Stimulated activated CD4-positive, alpha-beta T cell treated with anti-CD3 and anti-CD28 coated beads, Interleukin-2, amount 100 ng/mL, for 48 hours (primary cell): ENCODE results near the gene SBDS.
A peak's percentile ranks its signal among the peaks of the same experiment; 100 is the strongest.
"Not testable (repeated sequence)": the region's sequence is repeated elsewhere in the genome, so short reads cannot be mapped to it uniquely, and the experiment has no call there.

Experiments used
- DNase-seq, 2 donors: peaks; one replicate each; pipeline ENCODE4 v3.0.0-alpha.2; 2020

Gene SBDS

DNA sequence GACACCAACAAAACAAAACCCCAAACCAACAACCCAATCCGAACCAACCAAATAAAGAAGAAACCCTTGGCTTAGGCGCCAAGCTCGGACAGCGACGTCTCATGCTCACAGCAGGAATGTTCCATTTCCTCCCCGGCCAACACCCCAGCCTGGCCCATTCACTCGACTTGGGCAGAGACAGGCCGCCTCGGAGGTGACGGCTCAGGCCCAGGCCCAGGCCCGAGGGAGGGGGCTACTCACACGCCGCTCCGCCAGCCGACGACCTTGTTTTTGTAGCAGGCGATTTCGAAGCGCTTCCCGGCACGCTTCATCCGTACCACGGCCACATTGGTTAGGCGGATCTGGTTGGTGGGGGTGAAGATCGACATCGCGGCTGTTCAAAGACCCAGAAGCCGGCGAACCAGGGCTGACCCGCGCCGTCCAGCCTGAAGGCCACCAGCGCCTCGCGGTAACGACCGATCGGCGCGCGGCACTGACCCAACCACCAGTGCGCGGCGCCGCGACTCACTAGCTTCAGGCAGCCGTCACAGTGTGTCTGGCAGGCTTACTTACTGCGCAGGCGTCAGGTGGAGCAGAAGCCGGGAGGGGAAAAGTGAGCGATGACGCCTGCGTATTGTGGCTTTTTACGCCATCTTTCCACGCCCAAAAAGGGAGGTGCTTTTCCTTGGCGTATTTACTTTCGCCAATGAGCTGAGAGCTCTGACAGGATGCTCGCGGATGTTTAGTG is at the start of gene SBDS:
Gene SBDS, minus strand, starts transcription at position 537 of the 727 bp plus-strand sequence. Its CDS starts 169 bp downstream, at position 368.
- peak; percentile 81 to 89 for DNase-seq

GRCh38 chr7:67043559-67043930 is 48.2 kb upstream of the SBDS start:
- DNase-seq = not testable (repeated sequence)

- not testable (repeated sequence) for DNase-seq
Measured at GRCh38 chr7:67042781-67043558, 47.6 kb upstream of the SBDS start.

DNA sequence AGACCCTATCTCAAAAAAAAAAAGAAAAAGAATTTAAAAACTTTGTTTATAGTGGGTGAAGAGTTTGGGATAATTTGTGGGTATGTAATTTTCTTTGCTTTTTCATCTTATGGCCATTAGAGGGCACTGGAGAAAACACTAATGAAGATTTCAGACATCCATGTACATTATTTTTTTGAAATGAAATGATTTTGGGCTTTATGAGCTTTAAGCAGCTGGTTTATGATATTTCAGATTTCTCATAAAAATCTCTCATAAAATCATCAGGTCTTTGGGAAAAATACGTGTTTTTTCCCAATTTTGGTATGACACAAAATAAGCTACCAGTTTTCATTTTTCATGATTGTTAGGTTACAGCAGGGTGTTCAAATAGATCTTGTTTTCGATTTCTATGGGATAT is 45.4 kb upstream of the SBDS start:
- not testable (repeated sequence) for DNase-seq

GRCh38 chr7:67036432-67037395 is 41.3 kb upstream of the SBDS start:
- not testable (repeated sequence) for DNase-seq

GRCh38 chr7:67033251-67033650 is 37.9 kb upstream of the SBDS start:
- no peak for DNase-seq

DNA sequence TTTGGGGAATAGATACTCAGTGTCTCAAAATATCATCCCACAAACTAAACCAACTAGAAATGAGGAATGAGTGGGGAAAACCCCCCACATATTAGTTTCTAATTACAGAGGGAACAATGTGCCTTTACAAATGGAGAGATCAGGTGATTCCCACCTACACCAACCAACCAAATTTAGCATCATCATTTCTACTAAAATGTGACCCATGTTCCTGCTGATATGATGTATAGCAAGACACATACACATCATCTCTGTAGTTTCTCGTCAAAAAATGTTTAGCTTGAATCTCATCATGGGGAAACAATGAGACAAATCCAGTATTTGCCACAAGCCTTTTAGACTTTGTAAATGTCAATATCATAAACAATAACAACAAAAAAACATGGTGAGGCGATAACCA is 36.3 kb upstream of the SBDS start:
- not testable (repeated sequence) for DNase-seq

DNA sequence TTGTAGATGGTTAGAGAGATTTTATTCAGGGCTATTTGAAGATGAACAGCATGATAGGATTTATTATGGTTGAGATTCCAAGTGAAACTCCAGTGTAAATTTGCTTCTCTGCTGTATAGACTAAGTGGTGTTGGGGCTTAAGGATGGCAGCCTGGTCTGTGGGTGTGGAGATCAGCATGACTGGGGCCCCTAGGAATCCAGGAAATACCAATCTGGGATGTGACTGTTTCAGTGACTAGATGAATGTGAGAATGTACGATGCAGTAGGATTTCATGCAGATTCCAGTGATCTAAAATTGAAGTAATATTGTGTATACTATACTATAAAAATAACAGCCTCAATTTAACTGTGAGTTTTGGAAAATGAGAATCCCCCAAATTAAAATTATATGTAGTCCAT is 30.1 kb upstream of the SBDS start:
- not testable (repeated sequence) for DNase-seq

GRCh38 chr7:67022511-67022910 is 27.1 kb upstream of the SBDS start:
- DNase-seq = no peak

- DNase-seq = no peak
Measured at GRCh38 chr7:67021260-67021659, 25.9 kb upstream of the SBDS start.

- DNase-seq = no peak
Measured at GRCh38 chr7:67019562-67020390, 24.4 kb upstream of the SBDS start.

- DNase-seq = no peak
Measured at GRCh38 chr7:67018940-67019339, 23.6 kb upstream of the SBDS start.

DNA sequence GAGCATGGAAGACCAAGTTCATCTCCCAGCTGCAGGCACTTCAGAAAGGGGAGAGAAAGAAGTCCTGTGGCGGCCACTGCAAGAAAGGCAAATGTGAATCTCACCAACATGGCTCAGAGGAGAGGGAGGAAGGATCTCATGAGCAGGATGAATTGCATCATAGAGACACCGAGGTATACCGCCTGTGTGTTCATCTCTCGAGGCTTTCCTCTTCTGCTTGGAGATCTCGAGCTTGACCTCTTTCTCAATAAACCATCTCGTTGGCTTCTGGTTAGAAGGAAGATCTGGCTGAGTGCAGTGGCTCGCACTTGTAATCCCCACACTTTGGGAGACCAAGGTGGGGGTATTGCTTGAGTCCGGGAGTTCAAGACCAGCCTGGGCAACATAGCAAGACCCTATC is 22.6 kb upstream of the SBDS start:
- DNase-seq = not testable (repeated sequence)

DNA sequence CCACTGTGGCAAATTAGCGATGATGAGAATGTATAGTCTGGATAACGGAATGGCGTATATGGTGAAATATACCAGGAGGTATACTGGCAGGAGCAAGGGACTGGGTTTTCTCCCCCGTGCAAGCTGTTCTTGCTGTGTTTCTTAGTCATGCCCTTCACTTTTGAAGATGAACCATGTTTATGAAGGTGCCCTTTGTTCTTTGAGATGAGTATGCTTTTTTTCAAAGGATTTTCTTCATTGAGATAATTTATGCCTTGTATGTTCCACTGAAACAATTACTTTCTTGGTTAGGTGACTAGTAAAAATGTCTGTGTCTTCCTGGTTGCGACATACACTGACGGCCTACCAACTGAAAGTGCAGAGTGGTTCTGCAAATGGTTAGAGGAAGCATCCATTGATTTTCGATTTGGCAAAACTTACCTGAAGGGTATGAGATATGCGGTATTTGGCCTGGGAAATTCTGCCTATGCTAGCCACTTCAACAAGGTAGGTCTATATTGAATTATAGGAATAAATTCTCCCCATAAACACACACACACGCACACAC is 18.8 kb upstream of the SBDS start:
- DNase-seq = not testable (repeated sequence)

DNA sequence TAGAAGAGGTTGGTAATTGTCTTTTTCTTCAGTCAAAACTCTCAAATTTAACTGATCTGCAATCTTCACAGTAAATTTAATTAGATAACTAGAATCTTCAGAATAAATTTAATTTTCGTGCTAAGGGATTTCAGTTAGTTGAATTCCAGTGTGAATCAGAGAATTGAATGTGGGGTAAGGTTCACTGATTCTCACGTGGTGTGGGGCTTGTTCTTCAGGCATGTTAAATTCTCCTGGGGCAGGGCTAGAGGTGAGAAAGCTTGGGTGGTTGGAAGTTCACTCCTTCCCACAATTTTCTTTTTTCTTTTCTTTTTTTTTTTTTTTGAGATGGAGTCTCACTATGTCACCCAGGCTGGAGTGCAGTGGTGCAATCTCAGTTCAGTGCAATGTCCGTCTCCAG is 14.3 kb upstream of the SBDS start:
- DNase-seq = not testable (repeated sequence)

- DNase-seq = no peak
Measured at GRCh38 chr7:67008260-67008659, 12.9 kb upstream of the SBDS start.

DNA sequence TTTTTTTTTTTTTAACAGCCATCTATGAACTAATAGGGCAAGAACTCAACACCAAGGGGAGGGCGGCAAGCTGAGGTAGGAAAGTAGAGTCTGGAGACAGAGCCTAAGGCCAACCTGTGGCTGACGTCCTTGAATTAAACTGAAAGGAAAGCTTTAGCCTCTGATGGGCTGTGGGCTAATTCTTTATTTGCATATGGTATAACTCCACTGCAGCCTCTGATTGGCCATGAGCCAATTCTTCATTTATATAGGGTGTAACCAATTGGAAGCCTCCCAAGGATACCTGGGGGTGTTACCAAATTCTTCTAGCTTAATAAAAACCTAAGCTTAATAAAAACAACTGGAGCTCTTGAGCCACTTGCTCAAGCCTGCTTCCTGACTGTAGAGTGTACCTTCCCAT is 11.6 kb upstream of the SBDS start:
- no peak for DNase-seq

DNA sequence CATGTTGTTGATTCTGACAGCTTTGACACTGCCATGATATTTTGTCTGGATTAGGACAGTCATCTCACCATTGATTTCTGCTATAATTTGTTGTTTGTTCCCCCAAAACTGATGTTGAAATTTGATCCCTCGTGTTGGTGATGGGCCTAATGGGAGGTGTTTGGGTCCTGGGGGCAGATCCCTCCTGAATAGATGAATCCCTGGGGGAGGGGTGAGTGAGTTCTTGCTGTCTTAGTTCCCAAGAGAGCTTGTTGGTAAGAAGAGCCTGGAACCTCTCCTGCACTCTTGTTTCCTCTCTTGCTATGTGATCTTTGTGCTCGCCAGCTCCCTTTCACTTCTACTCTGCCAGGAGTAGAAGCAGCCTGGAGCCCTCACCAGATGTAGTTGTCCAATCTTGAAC is 8.8 kb upstream of the SBDS start:
- DNase-seq = not testable (repeated sequence)

GRCh38 chr7:67000601-67001258 is 5.3 kb upstream of the SBDS start:
- DNase-seq = not testable (repeated sequence)

DNA sequence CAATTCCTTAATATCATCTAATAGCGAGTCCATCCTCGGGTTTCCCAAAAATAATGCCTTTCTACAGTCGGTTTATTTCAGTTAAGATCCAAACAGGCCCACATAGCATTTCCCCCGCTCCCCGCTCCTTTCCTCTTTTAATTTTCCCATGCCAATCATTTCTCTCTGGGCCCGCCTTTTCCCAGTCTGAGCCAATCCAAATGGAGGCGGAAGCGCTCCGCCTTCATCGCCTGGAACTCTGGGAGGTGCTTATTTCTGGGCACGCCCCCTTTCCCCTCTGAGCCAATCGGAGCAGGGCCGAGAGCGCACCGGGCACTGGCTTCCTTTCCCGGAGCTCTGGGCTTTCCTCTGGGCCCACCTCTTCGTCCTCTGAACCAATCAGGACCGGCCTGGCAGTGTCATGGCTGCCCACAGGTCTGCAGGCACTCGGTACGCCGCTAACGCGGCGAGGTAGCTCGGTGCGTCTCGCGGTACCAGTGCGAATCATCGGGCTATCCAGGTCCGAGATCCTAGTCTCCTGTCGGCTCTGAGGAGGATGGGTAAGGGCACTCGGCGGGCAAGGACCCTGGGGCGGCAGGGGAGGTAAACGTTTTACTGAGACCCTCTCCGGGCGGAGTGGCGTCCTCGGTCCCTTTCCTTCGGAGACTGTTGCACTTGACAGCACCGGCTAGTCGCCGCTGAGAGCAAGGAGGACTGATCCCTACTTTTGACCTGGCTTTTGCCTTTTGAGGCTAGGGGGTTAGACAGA is 1.2 kb upstream of the SBDS start, which contains the start of gene TYW1:
Gene TYW1, plus strand, starts transcription at position 390 of the 748 bp plus-strand sequence. Its CDS starts 146 bp downstream, at position 536.
- DNase-seq = peak; percentile 96 to 98
